HG03060 (cell line): ENCODE data around the gene LPAR2.

Experiments
- ATAC-seq: cut with Tn5 transposase; IDR thresholded peaks from one replicate; pipeline ENCODE4 v1.9.1; 2021; ENCODE audit warnings: low read depth, moderate number of reproducible peaks; ENCODE audit not compliant: unreplicated experiment

Gene LPAR2

GRCh38 chr19:19654441-19654840, 26.4 kb upstream of the LPAR2 start:
- ATAC-seq, result no peak

DNA sequence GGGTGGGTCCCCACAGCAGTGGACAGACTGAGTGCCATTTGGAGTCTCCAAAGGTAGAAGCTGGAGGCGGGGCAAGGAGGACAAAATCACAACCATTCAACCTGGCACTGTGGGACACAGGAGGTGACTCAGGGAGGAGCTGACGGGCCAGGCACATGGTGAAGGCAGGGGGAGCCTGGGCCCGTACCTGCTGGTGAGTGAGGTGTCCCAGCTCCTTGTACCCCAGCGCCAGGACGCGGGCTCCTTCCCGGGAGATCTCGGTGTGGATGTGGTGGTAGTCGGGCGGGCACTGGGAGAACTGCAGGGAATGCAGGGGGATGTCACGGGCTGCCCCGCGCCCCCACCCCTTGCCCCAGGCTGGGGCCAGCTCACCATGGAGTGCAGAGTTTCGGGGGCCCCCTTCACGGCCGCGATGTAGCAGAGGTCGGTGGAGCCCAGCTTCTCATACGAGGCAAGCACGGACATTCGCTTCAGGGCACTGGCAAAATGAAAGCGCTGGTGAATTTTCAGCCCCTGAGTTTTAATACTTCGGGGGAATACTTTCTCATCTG, 25.7 kb upstream of the LPAR2 start:
- ATAC-seq, result no peak

- no peak for ATAC-seq
These were observed 24.7 kb upstream of the LPAR2 start for GRCh38 chr19:19652482-19653295.

GRCh38 chr19:19651076-19651475, 23.1 kb upstream of the LPAR2 start:
- no peak for ATAC-seq

GRCh38 chr19:19650331-19650730, 22.3 kb upstream of the LPAR2 start:
- no peak for ATAC-seq

- ATAC-seq, result no peak
These were observed 21.6 kb upstream of the LPAR2 start for GRCh38 chr19:19649580-19649995.

DNA sequence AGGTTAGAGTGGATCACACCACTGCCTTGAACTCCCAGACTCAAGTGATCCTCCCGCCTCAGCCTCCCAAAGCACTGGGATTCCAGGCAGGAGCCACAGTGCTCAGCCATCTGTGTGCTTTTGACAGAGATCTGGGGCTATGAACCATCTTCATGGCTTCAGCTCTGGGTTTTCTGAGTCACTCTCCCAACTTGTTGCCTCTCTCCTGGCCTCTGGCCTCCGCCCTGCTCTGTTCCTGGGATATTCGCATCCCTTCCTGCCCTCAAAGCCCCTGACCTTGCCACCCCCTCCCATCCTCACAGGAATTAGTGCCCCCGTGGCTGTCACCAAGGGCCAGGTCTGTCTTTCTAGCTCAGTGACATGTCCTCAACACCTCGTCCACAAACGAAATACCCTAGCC, 21.1 kb upstream of the LPAR2 start:
- ATAC-seq, result no peak

DNA sequence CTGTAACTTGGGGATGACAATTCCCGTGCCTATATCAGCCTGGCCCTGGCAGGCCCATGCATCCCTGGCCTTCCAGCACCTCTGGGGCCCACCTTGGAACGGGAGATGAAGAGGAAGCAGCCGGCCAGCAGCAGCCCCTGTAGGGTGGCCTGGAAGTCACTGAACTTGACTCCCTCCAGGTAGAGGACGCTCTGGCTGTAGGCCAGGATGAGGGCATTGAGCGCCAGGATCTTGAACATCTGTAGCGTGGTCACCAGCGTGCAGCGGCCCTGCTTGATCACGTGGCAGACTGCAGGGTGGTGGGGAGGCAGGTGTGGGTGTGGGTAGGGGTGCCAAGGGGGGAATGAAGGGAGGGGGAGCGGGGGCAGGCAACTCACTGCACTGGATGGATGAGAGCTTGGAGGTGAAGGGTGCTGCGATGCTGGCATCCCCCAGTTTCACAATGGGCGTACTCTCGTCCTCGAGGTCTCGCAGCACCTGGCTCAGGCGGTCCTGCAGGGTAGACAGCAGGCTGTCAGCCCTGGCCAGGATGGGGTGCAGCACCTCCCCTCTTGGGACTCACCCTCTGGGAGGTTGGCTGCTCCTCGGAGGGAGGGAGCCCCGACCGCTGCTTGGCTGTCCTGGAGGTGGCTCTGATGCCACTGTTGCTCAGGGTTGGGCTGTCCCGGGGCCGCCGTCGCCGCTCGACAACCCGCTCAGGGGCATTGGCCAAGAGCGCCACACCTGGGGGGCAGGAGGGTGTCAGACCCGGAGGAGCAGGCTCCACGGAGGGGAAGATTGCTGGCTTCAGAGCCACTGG, 19.2 kb upstream of the LPAR2 start:
- ATAC-seq, result no peak

DNA sequence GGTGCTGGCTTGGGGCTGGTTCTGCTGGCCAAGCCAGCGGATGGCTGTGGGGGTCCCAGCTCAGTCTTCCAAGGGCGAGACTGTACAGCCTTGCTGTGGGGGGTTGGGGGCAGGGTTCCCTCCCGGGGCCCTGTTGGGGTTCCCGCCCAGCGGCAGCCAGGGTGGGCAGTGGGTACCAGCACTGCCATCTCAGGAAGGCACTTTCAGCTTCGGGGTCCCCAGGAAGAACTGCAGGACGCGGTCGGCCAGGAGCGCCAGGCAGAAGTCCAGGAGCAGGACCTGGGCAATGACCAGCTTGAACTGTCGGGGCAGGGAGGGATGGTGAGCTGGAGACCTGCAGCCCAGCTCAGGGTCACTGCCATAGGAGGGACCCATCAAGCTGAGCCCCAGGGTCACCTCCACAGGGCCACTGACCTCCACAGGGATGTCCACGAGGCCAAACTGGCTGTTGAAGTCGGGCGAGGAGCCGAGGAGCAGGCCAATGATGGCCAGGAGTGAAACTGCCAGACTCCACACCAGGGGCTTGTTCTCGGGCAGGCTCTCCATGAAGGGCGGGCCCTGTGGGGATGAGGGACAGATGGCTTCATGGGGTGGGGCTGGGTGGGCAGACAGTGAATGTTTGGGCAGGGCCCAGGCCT, 17.3 kb upstream of the LPAR2 start:
- ATAC-seq, result no peak

GRCh38 chr19:19644054-19644388, 16.0 kb upstream of the LPAR2 start:
- no peak for ATAC-seq

DNA sequence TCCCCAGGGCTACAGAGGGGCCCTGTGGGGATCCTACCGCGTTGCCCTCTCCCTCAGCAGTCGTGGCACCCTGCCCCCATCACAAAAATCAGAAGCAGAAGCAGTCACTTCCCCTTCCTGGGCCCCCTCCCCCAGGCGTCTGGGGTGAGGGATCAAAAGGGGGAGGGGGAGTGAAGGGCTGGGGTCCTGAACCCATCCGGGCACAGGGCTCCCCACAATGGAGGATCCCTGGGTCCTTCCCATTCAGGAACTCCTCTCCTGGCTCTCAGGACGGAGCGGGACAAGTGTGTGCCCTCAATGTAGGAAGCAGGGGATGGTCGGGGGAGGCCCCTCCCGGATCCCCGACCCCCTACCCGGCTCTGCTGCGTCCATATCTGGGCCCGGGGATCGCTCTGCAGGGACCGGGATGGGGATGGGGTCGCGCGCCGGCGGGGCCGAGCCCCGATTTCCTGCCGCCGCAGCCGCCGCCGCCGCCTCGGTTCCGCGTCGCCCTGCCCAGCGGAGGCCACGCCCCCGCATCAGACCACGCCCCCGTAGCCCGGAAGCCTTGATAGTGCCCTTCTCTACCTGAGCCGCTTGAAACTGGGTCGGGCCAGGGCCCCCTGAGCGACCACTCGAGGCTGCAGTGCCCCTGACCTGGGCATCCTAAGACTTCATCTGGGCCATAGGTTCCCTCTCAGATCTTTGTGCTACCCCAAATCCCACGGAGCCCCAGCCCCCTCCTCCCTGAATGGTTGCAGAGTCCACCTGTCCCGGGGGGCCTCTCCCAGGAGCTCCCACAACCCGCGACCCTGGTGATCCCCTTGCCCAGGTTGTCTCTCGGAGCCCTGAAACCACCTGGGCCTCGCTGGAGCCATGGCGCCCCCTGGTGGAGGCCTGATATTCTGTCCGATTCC, 15.4 kb upstream of the LPAR2 start, which contains the start of gene GMIP:
Gene GMIP (minus strand): TSS at position 500 of the 896 bp plus-strand sequence. CDS start 128 bp downstream, at position 372.
- no peak for ATAC-seq

DNA sequence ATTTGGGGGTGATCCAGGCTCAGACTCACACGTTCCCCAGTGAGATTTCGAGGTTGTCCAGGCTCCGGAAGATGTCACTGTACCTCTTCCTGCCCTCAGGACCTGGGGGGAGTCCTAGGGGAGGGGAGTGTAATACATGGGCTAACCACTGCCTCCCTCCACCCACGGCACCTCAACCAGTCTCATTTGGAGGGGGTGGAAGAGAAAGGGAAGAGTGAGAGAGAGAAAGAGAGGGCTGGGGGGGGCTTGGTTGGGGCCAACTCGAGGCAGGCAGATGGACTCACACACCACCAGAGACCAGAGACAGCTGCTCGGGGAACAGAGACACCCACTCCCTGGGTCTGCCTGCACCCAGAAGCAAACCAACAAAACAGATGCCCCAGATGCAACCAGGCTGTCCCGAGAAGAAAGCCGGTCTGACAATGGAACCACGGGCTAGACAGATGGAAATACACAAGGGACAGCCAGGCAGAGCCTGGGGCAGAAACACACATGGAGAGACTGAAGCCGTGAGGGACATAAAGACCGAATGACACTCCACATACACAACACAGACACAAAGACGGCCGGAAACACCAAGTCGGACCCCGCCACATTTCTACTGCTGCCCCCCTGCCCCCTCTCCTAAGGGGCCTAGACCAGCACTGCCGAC, 14.6 kb upstream of the LPAR2 start:
- ATAC-seq, result no peak

- ATAC-seq, result no peak
These were observed 9.7 kb upstream of the LPAR2 start for GRCh38 chr19:19637523-19638251.

GRCh38 chr19:19637186-19637522, 9.1 kb upstream of the LPAR2 start:
- no peak for ATAC-seq

DNA sequence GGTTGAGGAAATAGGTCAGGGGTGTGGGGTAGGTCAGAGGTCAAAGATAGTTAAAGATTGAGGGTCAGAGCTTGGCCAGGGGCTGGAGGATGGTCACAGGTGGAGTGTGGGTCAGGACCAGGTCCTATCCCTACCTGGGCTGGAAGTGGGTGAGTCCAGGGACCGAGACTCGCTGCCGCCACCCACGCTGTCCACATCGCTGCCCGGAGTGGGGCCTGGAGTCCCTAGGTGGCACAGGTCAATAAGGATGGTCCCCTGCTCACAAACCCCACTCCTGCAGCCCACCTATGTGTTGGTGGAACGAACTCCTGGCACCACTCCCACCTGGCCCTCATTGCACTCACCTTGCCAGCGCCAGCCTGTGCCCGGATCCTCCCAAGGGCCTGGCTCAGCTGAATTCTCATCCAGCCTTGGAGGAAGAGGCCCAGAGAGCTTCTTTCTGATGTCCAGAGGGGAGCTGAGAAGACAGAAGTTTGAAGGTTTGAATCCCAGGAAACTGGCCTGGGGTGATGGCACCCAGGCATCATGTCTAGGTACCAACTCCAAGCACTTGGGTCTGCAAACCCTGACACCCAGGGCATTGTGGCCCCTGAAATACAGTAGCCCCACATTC, 8.7 kb upstream of the LPAR2 start:
- no peak for ATAC-seq

GRCh38 chr19:19635313-19635702, 7.3 kb upstream of the LPAR2 start:
- ATAC-seq, result no peak

GRCh38 chr19:19634516-19635312, 6.7 kb upstream of the LPAR2 start:
- no peak for ATAC-seq
